OCI-LY3 (cell line): ENCODE results near the gene PPP2R1B.

ENCODE experiments used
- CTCF ChIP-seq: fragments of 200-600, 300-600 bp; sonication (generic); IDR thresholded peaks from 2 replicates; pipeline ENCODE4 v1.5.1; 2014; ENCODE audit warnings: antibody characterized with exemption, low read length, low read depth
- EZH2phosphoT487 ChIP-seq: fragments of 200-600 bp; shearing (Covaris generic); IDR thresholded peaks from 2 replicates; pipeline ENCODE4 v1.6.1; 2018; ENCODE audit warnings: antibody characterized with exemption, mixed run types, low read depth

GRCh38 chr11:111801135-111801534, 34.9 kb upstream of the PPP2R1B start:
- TF ChIP-seq CTCF: no peak
- no peak for TF ChIP-seq EZH2phosphoT487
